Measurements from ENCODE around the gene MBP. TPM values are rescaled to one million over a fixed set of nuclear protein-coding genes. Genes with fewer than 3 reads are reported as not detected.

Gene MBP
- polyA plus RNA-seq, 1 experiment, result 5.3 TPM

DNA sequence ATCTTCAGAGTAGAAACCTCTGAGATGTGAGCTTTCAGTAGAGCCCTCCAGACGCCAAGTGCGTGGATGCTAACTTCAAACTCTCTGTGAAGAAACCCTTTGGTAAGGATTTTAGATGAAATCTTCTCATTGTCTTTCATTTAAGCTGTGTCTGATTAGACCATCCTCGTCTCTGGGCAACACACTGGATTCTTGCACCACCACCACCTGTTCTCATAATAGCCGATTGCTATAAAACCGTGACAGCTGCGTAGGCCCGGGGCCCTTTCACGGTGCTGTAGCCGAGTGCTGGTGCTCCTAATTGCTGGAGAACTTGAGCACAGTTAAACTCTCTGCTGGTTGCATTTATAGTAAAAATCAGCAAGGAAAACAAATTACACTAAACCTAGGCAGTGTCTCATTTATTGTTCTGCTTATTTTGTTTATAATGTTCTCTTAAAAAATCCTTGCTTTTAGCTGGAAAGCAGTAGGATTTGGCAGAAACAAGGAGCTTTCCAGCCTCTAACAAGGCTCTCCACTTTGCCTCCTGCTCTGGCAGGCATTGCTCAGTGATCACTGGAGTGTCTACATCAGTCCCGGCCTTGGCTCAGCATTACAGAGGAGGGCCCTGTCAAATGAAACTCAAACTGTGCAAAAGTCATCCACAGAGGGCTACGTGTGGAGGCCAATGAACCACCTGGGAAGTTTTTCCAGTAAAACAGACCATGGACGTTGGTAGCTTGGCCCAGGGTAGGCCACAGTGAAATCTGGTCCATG lies 40.9 kb upstream of the MBP start:
- Histone ChIP-seq H3K4me3 (ENCODE audit: low read depth, low read length) (no peak overlapping the region), H3K27ac (ENCODE audit: low read depth, low read length) (no peak overlapping the region), H3K9me3 (ENCODE audit: control insufficient read depth, insufficient read depth, low read length) (no peaks in the 10 kb centered on the region; the same call in 1 of the 2 replicates), H3K27me3 (ENCODE audit: control insufficient read depth, insufficient read depth, low read length) (peaks cover 3% of the 10 kb centered on the region)
- ChIA-PET POLR2A (interaction anchor here (0.6 kb wide), 1 partner anchor 1155 kb away, joined by 3 read pairs; no protein-coding TSS in a partner anchor), CTCF (interaction anchor here (0.5 kb wide), 1 partner anchor 173 kb away, joined by 3 read pairs; no protein-coding TSS in a partner anchor)
- no peak for DNase-seq (ENCODE audit: low read depth, low spot score)
- no peak for TF ChIP-seq CTCF (IDR thresholded peaks at IDR 0.05; ENCODE audit: low read depth, low read length)

DNA sequence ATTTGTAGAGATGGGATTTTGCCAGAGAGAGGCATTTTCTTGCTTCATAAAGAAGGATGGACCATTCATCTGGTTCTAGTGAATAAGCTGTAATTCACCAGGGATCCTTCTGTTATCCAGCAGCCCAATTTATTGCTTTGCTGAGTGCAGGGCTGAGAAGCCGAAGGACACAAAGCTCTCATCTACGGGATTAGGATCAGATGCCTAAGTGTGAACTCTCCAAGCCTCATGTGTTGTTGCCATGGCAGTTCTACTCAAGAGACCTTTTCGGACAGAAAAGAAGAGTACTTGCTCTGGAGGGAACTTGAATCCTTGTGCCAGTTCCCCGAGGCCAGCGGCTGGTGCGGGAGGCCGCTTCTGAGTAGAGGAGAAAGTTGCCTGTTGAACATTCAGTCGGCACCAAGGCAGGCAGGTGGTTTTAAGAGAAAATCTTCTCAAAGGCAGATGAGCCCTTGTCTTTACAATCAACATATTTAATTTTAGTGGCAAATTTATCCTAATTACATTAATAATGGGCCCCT lies 38.4 kb upstream of the MBP start:
- H3K9me3 ChIP-seq (ENCODE audit: control insufficient read depth, insufficient read depth, low read length), result no peaks in the 10 kb centered on the region; the same call in 1 of the 2 replicates
- no peak for DNase-seq (ENCODE audit: low read depth, low spot score)
- no peak overlapping the region for H3K27ac ChIP-seq (ENCODE audit: low read depth, low read length)
- H3K27me3 ChIP-seq (ENCODE audit: control insufficient read depth, insufficient read depth, low read length), result peaks cover 11% of the 10 kb centered on the region
- no peak for TF ChIP-seq CTCF (IDR thresholded peaks at IDR 0.05; ENCODE audit: low read depth, low read length)
- POLR2A ChIA-PET, result interaction anchor here (0.6 kb wide), 1 partner anchor 40 kb away, joined by 4 read pairs; no protein-coding TSS in a partner anchor
- H3K4me3 ChIP-seq (ENCODE audit: low read depth, low read length), result no peak overlapping the region
- CTCF ChIA-PET, result interaction anchor here (1.1 kb wide), 1 partner anchor 40 kb away, joined by 3 read pairs; no protein-coding TSS in a partner anchor

DNA sequence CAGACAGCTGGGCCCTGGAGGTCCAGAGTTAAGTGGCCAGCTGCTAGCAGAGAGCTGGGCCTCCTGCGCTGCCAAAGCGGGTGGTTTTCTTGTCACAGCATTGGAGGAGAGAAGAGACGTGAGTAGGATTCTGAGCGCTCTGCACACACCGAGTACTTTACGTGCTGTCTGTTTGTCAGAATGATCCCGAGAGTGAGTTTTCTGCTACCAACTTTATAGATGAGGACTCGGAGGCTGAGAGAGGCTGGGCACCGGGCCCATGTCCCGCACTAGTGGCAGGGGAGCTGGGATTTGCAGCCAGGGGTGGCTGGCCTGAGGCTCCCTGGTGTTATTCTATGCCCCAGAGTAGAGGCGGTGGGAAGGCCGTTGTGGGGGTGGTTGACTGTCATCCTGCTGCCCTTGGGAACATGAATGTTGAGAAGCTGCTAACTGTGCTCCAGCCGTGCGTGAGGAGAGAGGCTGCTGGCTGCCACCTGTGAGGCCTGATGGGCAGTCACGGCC lies 36.3 kb upstream of the MBP start:
- POLR2A ChIA-PET, result no interaction called here
- CTCF ChIA-PET, result no interaction called here
- no peak for DNase-seq (ENCODE audit: low read depth, low spot score)
- Histone ChIP-seq H3K27ac (ENCODE audit: low read depth, low read length) (no peak overlapping the region), H3K9me3 (ENCODE audit: control insufficient read depth, insufficient read depth, low read length) (peaks cover 3% of the 10 kb centered on the region; the same call in 1 of the 2 replicates), H3K27me3 (ENCODE audit: control insufficient read depth, insufficient read depth, low read length) (peaks cover 17% of the 10 kb centered on the region), H3K4me3 (ENCODE audit: low read depth, low read length) (no peak overlapping the region)
- TF ChIP-seq CTCF (IDR thresholded peaks at IDR 0.05; ENCODE audit: low read depth, low read length), result no peak

DNA sequence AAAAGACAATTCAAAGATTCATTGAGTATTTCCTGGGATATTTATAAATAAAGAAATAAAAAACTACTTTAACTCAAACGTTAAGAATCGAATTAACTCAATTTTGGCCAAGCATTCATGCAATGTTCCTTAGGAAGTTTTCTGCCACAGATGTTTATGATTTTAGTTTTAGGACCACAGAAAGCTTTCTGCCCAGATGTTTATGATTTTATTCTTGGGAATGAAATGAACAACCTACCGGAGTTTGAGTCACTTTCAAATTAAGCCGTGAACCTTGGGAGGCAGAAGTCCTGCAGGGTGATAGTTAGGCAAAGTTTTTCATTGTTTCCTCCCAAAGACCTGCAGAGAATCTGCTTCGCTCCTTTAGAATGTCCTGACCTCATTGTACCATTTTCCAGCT lies 34.7 kb upstream of the MBP start:
- peaks cover 3% of the 10 kb centered on the region; the same call in 1 of the 2 replicates for H3K9me3 ChIP-seq (ENCODE audit: control insufficient read depth, insufficient read depth, low read length)
- ChIA-PET CTCF (interaction anchor here (0.8 kb wide), 1 partner anchor 45 kb away, joined by 3 read pairs; no protein-coding TSS in a partner anchor), POLR2A (no interaction called here)
- no peak overlapping the region for H3K4me3 ChIP-seq (ENCODE audit: low read depth, low read length)
- no peak for TF ChIP-seq CTCF (IDR thresholded peaks at IDR 0.05; ENCODE audit: low read depth, low read length)
- no peak overlapping the region for H3K27ac ChIP-seq (ENCODE audit: low read depth, low read length)
- H3K27me3 ChIP-seq (ENCODE audit: control insufficient read depth, insufficient read depth, low read length), result peaks cover 19% of the 10 kb centered on the region
- no peak for DNase-seq (ENCODE audit: low read depth, low spot score)

- ChIA-PET POLR2A (no interaction called here), CTCF (interaction anchor here (0.6 to 0.7 kb wide), 2 partner anchors 41 to 46 kb away, joined by 3 read pairs; no protein-coding TSS in a partner anchor)
- H3K9me3 ChIP-seq (ENCODE audit: control insufficient read depth, insufficient read depth, low read length), result peaks cover 3% of the 10 kb centered on the region; the same call in 1 of the 2 replicates
- no peak overlapping the region for H3K4me3 ChIP-seq (ENCODE audit: low read depth, low read length)
- H3K27ac ChIP-seq (ENCODE audit: low read depth, low read length), result no peak overlapping the region
- no peak for DNase-seq (ENCODE audit: low read depth, low spot score)
- H3K27me3 ChIP-seq (ENCODE audit: control insufficient read depth, insufficient read depth, low read length), result peaks cover 19% of the 10 kb centered on the region
- TF ChIP-seq CTCF (IDR thresholded peaks at IDR 0.05; ENCODE audit: low read depth, low read length), result no peak
These were observed 33.9 kb upstream of the MBP start for GRCh38 chr18:77166523-77166922.

Measured in AG04450 (cell line).